C4-2B (cell line): ENCODE measurements around the gene TMEM59L.
A peak's percentile ranks its signal among the peaks of the same experiment; 100 is the strongest.

Experiments
- H3K27ac ChIP-seq: fragments of 450-650 bp; 2 replicates; pipeline ENCODE4 v1.5.1; 2017
- CTCF ChIP-seq: fragments of 450-650 bp; conservative IDR thresholded peaks from 2 replicates; pipeline ENCODE4 v1.5.1; 2017; ENCODE audit warnings: mild to moderate bottlenecking
- ZFX ChIP-seq: fragments of 450-650 bp; IDR thresholded peaks from 2 replicates; pipeline ENCODE4 v1.6.1; 2017

TMEM59L gene

GRCh38 chr19:18580311-18580710, 32.4 kb upstream of the TMEM59L start:
- TF ChIP-seq ZFX (no peak), CTCF (no peak)
- H3K27ac ChIP-seq = no peak overlapping the region

- TF ChIP-seq ZFX = no peak
- no peak for TF ChIP-seq CTCF
- no peak overlapping the region for H3K27ac ChIP-seq
Observed at GRCh38 chr19:18586306-18586705, 26.4 kb upstream of the TMEM59L start.

- no peak for TF ChIP-seq CTCF
- H3K27ac ChIP-seq = no peak overlapping the region; the same call in 1 of the 2 replicates
Observed at GRCh38 chr19:18587561-18587960, 25.1 kb upstream of the TMEM59L start.

GRCh38 chr19:18587962-18588610, 24.6 kb upstream of the TMEM59L start:
- TF ChIP-seq CTCF = no peak
- TF ChIP-seq ZFX = no peak
- H3K27ac ChIP-seq = peak overlapping the region; percentile 93

- peak within 1 kb of the TSS; percentile 93 for H3K27ac ChIP-seq
- TF ChIP-seq ZFX = peak; percentile 50; the same call in 1 of the 2 replicates
- TF ChIP-seq CTCF = peak; percentile 97
Observed at GRCh38 chr19:18588611-18589379, 23.9 kb upstream of the TMEM59L start, which contains the start of gene REX1BD. Gene REX1BD (plus strand): TSS chr19:18588798. CDS start chr19:18588802, 4 bp downstream.

- peak overlapping the region; percentile 93 for H3K27ac ChIP-seq
- peak; percentile 66; the same call in 1 of the 2 replicates for TF ChIP-seq ZFX
- TF ChIP-seq CTCF = no peak
Observed at GRCh38 chr19:18589380-18590272, 23.0 kb upstream of the TMEM59L start.
